Pancreas (tissue), 10 donors: ENCODE measurements around the gene GP2. TPM values are rescaled to one million over a fixed set of nuclear protein-coding genes. Genes with fewer than 3 reads are reported as not detected.

ENCODE experiments used
- ATAC-seq, 4 donors: fragments of 200-7000 bp; cut with Tn5 transposase; one replicate each; pipeline versions ENCODE4 v1.8.0 to v1.9.1; 2020; ENCODE audit warnings: mild to moderate bottlenecking in 4 of 4, moderate library complexity in 4 of 4
- DNase-seq, 6 donors: peaks; one replicate each; pipeline ENCODE4 v3.0.0-alpha.2; 2020
- FAIRE-seq: peaks from 2 replicates; lab custom pipeline; 2012; peaks lifted over from hg19 to GRCh38; lab: Jason Lieb, UNC
- H3K27ac ChIP-seq, 4 donors: fragments of 200-600 bp; sonication (generic); 1 replicate in 3 of 4; 2 replicates in 1 of 4; pipeline versions ENCODE4 v1.5.0 to v1.8.0; 2020
- H3K27me3 ChIP-seq, 4 donors: fragments of 200-600 bp; one replicate each; pipeline ENCODE4 v1.8.0; 2021
- H3K36me3 ChIP-seq, 3 donors: fragments of 200-600 bp; sonication (generic) in 1 of 3; one replicate each; pipeline versions ENCODE4 v1.5.0 to v1.8.0; 2020 to 2021
- H3K4me1 ChIP-seq, 3 donors: fragments of 200-600 bp; one replicate each; pipeline ENCODE4 v1.8.0; 2021
- H3K4me3 ChIP-seq, 4 donors: fragments of 200-600 bp; sonication (generic) in 2 of 4; one replicate each; pipeline versions ENCODE4 v1.5.0 to v1.8.0; 2020 to 2021
- H3K9me3 ChIP-seq, 4 donors: fragments of 200-600 bp; one replicate each; pipeline ENCODE4 v1.8.0; 2021
- CTCF ChIP-seq, 4 donors: fragments of 200-600 bp; sonication (generic) in 3 of 4; IDR thresholded peaks; one replicate each; pipeline versions ENCODE4 v1.5.0 to v1.8.0; 2021; ENCODE audit warnings: antibody characterized with exemption in 4 of 4
- WGBS, 2 donors: extraction: QIAGEN DNeasy Blood & Tissue Kit; methylation state at CpG; one replicate each; pipeline ENCODE4 v1.1.7; 2013; 5-methylcytosine and 5-hydroxymethylcytosine counted together
- intact Hi-C, 3 donors: fragments of 100-400 bp; cut with DNase I; formaldehyde crosslinking; loops; one replicate each; pipeline versions ENCODE4 v1.11.1 to v1.14.2; 2022
- polyA plus RNA-seq, 2 donors: library from polyadenylated mRNA; stranded (reverse); fragments of 200-250 nt; gene quantifications; one replicate each; pipeline ENCODE4 v1.2.3, GENCODE V29; 2013
- total RNA-seq, 6 donors: library from RNA; stranded (reverse); fragmentation: NEBNext Ultra II Directional in 4 of 6; extraction: Animal tissue kit (Norgen Biotek cat#: 25700) in 4 of 6; gene quantifications; one replicate each; pipeline versions ENCODE4 v1.2.1 to v1.2.4, GENCODE V29; 2021 to 2023
- donor health status: healthy with polysubstance abuse.
- donor health status: DM: no; HTN: no; CAD: no; lungs with moderate emphysema.
- donor health status: DM: no; HTN: no; CAD: no.
- donor health status: control.
- donor health status: control.
- donor health status: Bipolar disorder and iron deficiency.
- donor health status: DM: yes; HTN: yes; CAD: no.
- donor health status: DM: no; HTN: no; CAD: no.
- donor health status: DM: no; HTN: no; CAD: no.
- donor health status: DM: yes; HTN: yes; CAD: no.

GP2 gene
- total and polyA plus RNA-seq, 8 donors, result 7,130 to 38,505 (median 21,110) TPM

GRCh38 chr16:20289571-20289970, 37.7 kb downstream of the GP2 start:
- Histone ChIP-seq H3K4me3 (no peak overlapping the region), H3K9me3 (no peaks in the 10 kb centered on the region), H3K36me3 (no peaks in the 10 kb centered on the region), H3K27me3 (no peaks in the 10 kb centered on the region), H3K27ac (no peak overlapping the region), H3K4me1 (no peaks in the 10 kb centered on the region)
- FAIRE-seq, result no peak
- ATAC-seq, result no peak
- WGBS, 2 donors, result 74 to 91% methylated on average over 3 of the region's 3 CpGs
- no peak for DNase-seq
- intact Hi-C loops, result no loop called here
- TF ChIP-seq CTCF (IDR thresholded peaks at IDR 0.05), result no peak

- 47 to 49% methylated on average over 6 of the region's 6 CpGs for WGBS, 2 donors
Measured at GRCh38 chr16:20285993-20286499, 41.3 kb downstream of the GP2 start.

GRCh38 chr16:20280259-20280658, 47.1 kb downstream of the GP2 start:
- FAIRE-seq (no peak), ATAC-seq (no peak), DNase-seq (no peak)
- H3K36me3 ChIP-seq, result no peaks in the 10 kb centered on the region
- intact Hi-C loops, result no loop called here
- no peak overlapping the region for H3K27ac ChIP-seq
- WGBS, 2 donors, result 79 to 84% methylated on average over 3 of the region's 3 CpGs
- no peaks in the 10 kb centered on the region for H3K27me3 ChIP-seq
- no peak for TF ChIP-seq CTCF (IDR thresholded peaks at IDR 0.05)
- no peaks in the 10 kb centered on the region for H3K9me3 ChIP-seq
- no peak overlapping the region for H3K4me3 ChIP-seq
- no peaks in the 10 kb centered on the region for H3K4me1 ChIP-seq

More at GRCh38 chr16:20285993-20286499, 41.3 kb downstream of the GP2 start:
- intact Hi-C loops, result no loop called here
- Histone ChIP-seq H3K4me1 (no peaks in the 10 kb centered on the region), H3K36me3 (no peaks in the 10 kb centered on the region), H3K27me3 (no peaks in the 10 kb centered on the region), H3K27ac (no peak overlapping the region), H3K4me3 (no peak overlapping the region), H3K9me3 (no peaks in the 10 kb centered on the region)
- TF ChIP-seq CTCF (IDR thresholded peaks at IDR 0.05), result no peak
- DNase-seq (no peak), FAIRE-seq (no peak), ATAC-seq (no peak)

- WGBS, 2 donors, result 36 to 52% methylated on average over 2 of the region's 2 CpGs
- TF ChIP-seq CTCF (IDR thresholded peaks at IDR 0.05), result no peak
- H3K27ac ChIP-seq, result no peak overlapping the region
- no peaks in the 10 kb centered on the region for H3K27me3 ChIP-seq
- no peak for DNase-seq
- ATAC-seq, result no peak
- intact Hi-C loops, result no loop called here
- H3K4me3 ChIP-seq, result no peak overlapping the region
- H3K9me3 ChIP-seq, result no peaks in the 10 kb centered on the region
- FAIRE-seq, result no peak
- no peaks in the 10 kb centered on the region for H3K4me1 ChIP-seq
- H3K36me3 ChIP-seq, result no peaks in the 10 kb centered on the region
Measured at GRCh38 chr16:20271893-20272292, 55.4 kb downstream of the GP2 start.

- ATAC-seq, result peak in 2 of 4 donors; percentile 39 to 48
- H3K36me3 ChIP-seq, result no peaks in the 10 kb centered on the region
- no peak for TF ChIP-seq CTCF (IDR thresholded peaks at IDR 0.05)
- intact Hi-C loops, result no loop called here
- H3K9me3 ChIP-seq, result no peaks in the 10 kb centered on the region
- 8 to 19% methylated on average over 5 of the region's 5 CpGs for WGBS, 2 donors
- no peaks in the 10 kb centered on the region for H3K4me1 ChIP-seq
- H3K27ac ChIP-seq, result no peak overlapping the region
- DNase-seq, result no peak
- no peak overlapping the region for H3K4me3 ChIP-seq
- FAIRE-seq, result no peak
- no peaks in the 10 kb centered on the region for H3K27me3 ChIP-seq
Measured at GRCh38 chr16:20268409-20268808, 58.9 kb downstream of the GP2 start.
